Body of pancreas (tissue), 4 donors: ENCODE data around the gene TMC8.

Source experiments
- CTCF ChIP-seq, 7 experiments: fragments of 450-650 bp in 4 of 7; fragments of 200-600 bp in 3 of 7; sonication (generic) in 3 of 7; IDR thresholded peaks; one replicate each; pipeline ENCODE4 v1.5.1; 2016 to 2019; ENCODE audit warnings: antibody characterized with exemption in 7 of 7
- POLR2A ChIP-seq, 3 donors: fragments of 450-650 bp; IDR thresholded peaks; one replicate each; pipeline ENCODE4 v1.6.1; 2016; ENCODE audit warnings: antibody characterized with exemption in 3 of 3, mild to moderate bottlenecking in 2 of 3

DNA sequence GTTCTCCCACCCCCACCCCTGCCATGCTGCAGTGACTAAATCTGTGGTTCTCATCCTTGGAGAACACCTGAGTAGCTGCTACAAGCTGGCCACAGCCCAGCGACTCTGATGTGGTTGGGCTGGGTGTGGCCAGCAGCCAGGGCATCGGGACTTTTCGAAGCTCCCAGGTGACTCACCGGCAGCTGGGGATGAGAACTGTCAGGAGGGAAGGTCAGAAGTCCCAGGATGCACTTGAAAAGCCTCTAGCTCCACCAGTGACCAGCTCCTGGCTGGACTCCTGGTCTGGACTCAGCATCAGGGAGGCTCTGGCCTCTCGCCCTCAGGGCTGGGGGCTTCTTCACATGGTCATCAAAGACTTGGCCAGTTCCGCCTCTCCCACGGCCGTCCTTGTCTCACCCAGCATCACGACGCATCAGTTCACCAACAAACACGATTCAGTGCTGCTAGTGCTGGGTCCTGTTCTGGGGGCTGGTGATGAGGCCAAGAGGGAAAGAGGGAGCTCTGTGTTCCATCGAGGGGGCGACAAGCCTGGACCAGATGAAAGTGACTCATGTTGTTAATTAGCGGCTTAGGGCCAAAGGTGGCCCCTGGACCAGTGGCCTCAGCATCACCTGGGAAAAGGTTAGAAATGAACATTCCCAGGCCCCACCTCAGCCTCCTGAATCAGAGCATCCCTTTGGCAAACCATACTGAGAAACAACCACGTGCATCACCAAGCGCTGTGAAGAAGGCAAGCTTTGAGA lies 11.7 kb downstream of the TMC8 start:
- TF ChIP-seq CTCF (IDR thresholded peaks at IDR 0.05): no peak
- TF ChIP-seq POLR2A (IDR thresholded peaks at IDR 0.05): no peak
